Testis (tissue), 2 donors: Measurements from ENCODE around the gene VWA8.

Source experiments
- POLR2A ChIP-seq: fragments of 450-650 bp; IDR thresholded peaks from one replicate; pipeline ENCODE4 v1.6.1; 2017; ENCODE audit warnings: antibody characterized with exemption, mild to moderate bottlenecking, moderate library complexity
- TF ChIP-seq, protein P1 (sequence below), 3 experiments: fragments of 450-650 bp in 2 of 3; fragments of 200-600 bp in 1 of 3; sonication (generic) in 1 of 3; IDR thresholded peaks; one replicate each; pipeline ENCODE4 v1.5.1; 2016 to 2019; ENCODE audit warnings: antibody characterized with exemption in 3 of 3, mild to moderate bottlenecking in 2 of 3, moderate library complexity in 1 of 3

DNA sequence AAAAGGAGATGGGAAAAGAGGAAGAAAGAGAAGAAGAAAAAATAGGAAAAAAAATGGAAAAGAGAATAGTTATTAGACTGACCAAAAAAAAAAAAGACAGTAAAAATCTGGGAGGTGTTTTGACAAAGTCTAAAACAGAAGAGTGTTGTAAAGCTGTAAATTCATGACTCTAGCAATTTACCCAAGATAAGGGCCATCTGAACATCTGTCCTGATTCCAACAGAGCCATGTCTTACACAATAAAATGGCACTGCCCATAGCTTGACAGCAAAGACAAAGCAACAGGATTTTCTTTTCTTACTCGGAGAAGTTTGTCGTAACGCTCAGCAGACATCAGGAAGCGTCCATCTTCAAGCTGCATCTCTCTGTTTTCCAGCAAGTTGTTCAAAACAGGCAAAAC, 69.8 kb downstream of the VWA8 start:
- TF ChIP-seq, protein P1, sequence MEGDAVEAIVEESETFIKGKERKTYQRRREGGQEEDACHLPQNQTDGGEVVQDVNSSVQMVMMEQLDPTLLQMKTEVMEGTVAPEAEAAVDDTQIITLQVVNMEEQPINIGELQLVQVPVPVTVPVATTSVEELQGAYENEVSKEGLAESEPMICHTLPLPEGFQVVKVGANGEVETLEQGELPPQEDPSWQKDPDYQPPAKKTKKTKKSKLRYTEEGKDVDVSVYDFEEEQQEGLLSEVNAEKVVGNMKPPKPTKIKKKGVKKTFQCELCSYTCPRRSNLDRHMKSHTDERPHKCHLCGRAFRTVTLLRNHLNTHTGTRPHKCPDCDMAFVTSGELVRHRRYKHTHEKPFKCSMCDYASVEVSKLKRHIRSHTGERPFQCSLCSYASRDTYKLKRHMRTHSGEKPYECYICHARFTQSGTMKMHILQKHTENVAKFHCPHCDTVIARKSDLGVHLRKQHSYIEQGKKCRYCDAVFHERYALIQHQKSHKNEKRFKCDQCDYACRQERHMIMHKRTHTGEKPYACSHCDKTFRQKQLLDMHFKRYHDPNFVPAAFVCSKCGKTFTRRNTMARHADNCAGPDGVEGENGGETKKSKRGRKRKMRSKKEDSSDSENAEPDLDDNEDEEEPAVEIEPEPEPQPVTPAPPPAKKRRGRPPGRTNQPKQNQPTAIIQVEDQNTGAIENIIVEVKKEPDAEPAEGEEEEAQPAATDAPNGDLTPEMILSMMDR (IDR thresholded peaks at IDR 0.05), result no peak
- TF ChIP-seq POLR2A, result no peak
